ENCODE results near the gene TGIF2.

- TF ChIP-seq, protein P1, sequence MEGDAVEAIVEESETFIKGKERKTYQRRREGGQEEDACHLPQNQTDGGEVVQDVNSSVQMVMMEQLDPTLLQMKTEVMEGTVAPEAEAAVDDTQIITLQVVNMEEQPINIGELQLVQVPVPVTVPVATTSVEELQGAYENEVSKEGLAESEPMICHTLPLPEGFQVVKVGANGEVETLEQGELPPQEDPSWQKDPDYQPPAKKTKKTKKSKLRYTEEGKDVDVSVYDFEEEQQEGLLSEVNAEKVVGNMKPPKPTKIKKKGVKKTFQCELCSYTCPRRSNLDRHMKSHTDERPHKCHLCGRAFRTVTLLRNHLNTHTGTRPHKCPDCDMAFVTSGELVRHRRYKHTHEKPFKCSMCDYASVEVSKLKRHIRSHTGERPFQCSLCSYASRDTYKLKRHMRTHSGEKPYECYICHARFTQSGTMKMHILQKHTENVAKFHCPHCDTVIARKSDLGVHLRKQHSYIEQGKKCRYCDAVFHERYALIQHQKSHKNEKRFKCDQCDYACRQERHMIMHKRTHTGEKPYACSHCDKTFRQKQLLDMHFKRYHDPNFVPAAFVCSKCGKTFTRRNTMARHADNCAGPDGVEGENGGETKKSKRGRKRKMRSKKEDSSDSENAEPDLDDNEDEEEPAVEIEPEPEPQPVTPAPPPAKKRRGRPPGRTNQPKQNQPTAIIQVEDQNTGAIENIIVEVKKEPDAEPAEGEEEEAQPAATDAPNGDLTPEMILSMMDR (IDR thresholded peaks at IDR 0.05) = no peak
- no peak for TF ChIP-seq POLR2A (IDR thresholded peaks at IDR 0.05)
Observed at GRCh38 chr20:36604952-36605398, 31.6 kb downstream of the TGIF2 start.

All from heart left ventricle (tissue), 13 donors.